Smooth muscle cell of the pulmonary artery (primary cell): ENCODE data around the gene PATL1. TPM values are rescaled to one million over a fixed set of nuclear protein-coding genes. Genes with fewer than 3 reads are reported as not detected.

Experiments
- total RNA-seq: library from RNA; depleted of rRNA; stranded (reverse); fragments of >200 nt; gene quantifications from 2 replicates; pipeline ENCODE4 v1.2.3, GENCODE V29; 2014

Gene PATL1, protein sequence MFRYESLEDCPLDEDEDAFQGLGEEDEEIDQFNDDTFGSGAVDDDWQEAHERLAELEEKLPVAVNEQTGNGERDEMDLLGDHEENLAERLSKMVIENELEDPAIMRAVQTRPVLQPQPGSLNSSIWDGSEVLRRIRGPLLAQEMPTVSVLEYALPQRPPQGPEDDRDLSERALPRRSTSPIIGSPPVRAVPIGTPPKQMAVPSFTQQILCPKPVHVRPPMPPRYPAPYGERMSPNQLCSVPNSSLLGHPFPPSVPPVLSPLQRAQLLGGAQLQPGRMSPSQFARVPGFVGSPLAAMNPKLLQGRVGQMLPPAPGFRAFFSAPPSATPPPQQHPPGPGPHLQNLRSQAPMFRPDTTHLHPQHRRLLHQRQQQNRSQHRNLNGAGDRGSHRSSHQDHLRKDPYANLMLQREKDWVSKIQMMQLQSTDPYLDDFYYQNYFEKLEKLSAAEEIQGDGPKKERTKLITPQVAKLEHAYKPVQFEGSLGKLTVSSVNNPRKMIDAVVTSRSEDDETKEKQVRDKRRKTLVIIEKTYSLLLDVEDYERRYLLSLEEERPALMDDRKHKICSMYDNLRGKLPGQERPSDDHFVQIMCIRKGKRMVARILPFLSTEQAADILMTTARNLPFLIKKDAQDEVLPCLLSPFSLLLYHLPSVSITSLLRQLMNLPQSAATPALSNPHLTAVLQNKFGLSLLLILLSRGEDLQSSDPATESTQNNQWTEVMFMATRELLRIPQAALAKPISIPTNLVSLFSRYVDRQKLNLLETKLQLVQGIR
- total RNA-seq, result 9.9 and 13.8 TPM in 2 replicates

DNA sequence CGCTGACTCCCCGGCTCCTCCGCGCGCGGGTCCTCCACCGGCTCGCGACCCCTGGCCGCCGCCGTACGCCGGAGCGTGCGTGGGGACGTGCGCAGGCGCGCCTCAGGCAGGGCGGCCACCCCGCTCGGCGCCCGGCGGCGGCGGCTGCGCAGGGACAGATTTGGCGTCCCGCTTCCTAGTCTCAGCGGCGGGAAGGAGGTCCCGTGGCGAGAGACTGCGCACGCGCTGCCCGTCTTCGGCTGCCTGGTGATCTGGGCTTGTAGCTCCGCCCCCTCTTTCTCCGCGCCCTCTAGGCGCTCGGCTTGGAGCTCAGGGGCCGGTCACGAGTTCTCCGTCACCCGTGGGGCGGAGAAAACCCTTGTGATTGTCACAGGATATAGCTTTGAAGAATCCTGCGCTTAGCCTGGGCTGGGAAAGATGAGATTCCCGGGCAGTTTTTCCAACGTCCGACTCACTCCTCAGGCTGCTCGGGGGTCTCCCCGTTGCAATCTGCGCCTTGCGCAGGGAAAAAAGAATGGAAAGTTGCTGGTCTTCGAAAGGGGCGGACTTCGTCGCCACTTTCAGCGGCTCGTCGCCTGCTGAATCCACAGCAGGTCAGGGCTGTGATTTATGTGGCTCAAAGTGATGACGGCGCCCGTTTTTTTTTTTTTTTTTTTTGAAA lies at the start of gene PATL1:
TSS of gene PATL1 (minus strand) at position 88 of the 661 bp plus-strand sequence. CDS start 142 bp downstream, outside the sequence.

DNA sequence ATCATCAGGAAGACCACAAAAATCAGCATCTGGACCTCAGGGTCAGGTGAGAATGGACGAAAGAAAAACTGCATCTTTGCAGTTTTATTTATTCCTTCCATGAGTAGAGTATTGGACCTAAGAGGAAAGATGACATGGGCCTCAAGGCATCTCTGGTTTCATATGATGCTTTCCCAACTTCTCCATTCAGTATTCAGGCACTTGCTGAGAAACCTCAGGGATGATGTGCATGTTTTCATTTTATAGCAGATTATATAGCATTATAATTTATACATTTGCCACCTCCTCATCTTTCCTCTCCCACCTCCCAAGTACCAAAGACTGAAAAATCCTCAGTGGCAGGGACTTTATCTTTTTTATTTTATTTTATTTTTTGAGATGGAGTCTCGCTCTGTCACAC lies 44.9 kb upstream of the PATL1 start, which contains the start of gene OR10V1:
TSS of gene OR10V1 (minus strand) at position 101 of the 400 bp plus-strand sequence. CDS start at position 101, 0 bp downstream.

DNA sequence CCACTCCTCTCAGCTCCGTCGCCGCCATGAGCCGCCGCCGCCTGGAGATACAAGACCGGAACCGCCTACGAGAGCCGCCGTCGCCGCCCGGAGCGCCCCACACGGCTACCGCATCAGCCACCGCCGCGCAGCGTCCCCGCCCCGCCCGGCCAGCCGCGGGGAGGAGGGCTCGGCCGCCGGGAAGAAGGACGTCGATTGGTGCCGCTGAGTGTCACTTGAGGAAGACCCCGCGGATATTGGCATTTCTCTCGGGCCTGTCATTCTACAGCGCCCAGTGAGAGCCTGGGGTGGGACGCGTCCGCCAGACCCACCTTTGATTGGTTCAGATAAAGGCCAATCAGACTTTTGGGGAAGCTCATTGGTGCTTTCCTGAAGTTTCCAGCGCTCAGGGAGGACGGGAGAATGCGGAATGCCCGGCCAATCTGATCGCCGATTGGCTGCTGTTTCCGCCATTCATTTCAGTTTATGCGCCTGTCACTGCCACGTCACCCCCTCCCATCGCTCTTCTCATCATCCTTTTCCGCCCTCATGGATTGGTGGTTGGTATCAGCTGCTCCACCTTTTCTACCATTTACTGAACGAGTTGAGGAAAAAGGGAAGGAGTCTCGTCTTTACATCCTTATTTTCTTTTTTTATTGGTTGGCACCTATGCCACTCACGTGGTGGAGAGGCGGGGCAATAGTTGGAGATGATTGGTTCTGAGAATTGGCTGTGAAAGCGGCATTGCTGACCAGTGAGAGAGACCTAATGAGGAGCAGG lies 53.0 kb downstream of the PATL1 start, which contains the start of gene OSBP:
TSS of gene OSBP (minus strand) at position 138 of the 759 bp plus-strand sequence. CDS start at position 28, 110 bp downstream.

Other genes starting within 250 kb of the PATL1 start
- not detected in 2 replicates for gene OR5A2, start 242.6 kb downstream of the PATL1 start, total RNA-seq
- gene OR5A1, start 232.6 kb downstream of the PATL1 start, total RNA-seq, result not detected in 2 replicates
- not detected in 2 replicates for gene OR4D6, start 212.1 kb downstream of the PATL1 start, total RNA-seq
- not detected in 2 replicates for gene OR4D10, start 195.7 kb downstream of the PATL1 start, total RNA-seq
- gene OR4D11, start 165.5 kb downstream of the PATL1 start, total RNA-seq, result not detected in 2 replicates
- not detected in 2 replicates for gene OR4D9, start 157.5 kb downstream of the PATL1 start, total RNA-seq
- 43.5 and 49.1 TPM in 2 replicates for gene OSBP, start 53.3 kb downstream of the PATL1 start, total RNA-seq
- gene OR10V1, start 44.8 kb upstream of the PATL1 start, total RNA-seq, result not detected in 2 replicates
- 11.5 and 20.2 TPM in 2 replicates for gene STX3, start 86.3 kb upstream of the PATL1 start, total RNA-seq
- 25.7 and 26.9 TPM in 2 replicates for gene MRPL16, start 141.7 kb upstream of the PATL1 start, total RNA-seq
- gene CBLIF, start 176.5 kb upstream of the PATL1 start, total RNA-seq, result not detected in 2 replicates
- not detected in 2 replicates for gene TCN1, start 197.4 kb upstream of the PATL1 start, total RNA-seq
- gene OOSP3, start 209.7 kb upstream of the PATL1 start, total RNA-seq, result not detected in 2 replicates